NK-92 (cell line): ENCODE measurements around the gene RTP2.

Source experiments
- DNase-seq: peaks from one replicate; lab custom pipeline; 2025; ENCODE audit not compliant: unreplicated experiment; lab: John Stamatoyannopoulos, UW

The RTP2 gene

GRCh38 chr3:187677604-187678003 lies 24.8 kb downstream of the RTP2 start:
- DNase-seq: no peak

GRCh38 chr3:187673012-187673411 lies 29.3 kb downstream of the RTP2 start:
- no peak for DNase-seq

- DNase-seq: no peak
Measured at GRCh38 chr3:187669675-187670504, 32.5 kb downstream of the RTP2 start, which contains the start of gene SST. Gene SST, minus strand, starts transcription at chr3:187670394. Its CDS starts 103 bp downstream, at chr3:187670291.

- no peak for DNase-seq
Measured at GRCh38 chr3:187667526-187667925, 34.8 kb downstream of the RTP2 start.

GRCh38 chr3:187665764-187666402 lies 36.5 kb downstream of the RTP2 start:
- no peak for DNase-seq

GRCh38 chr3:187665010-187665409 lies 37.3 kb downstream of the RTP2 start:
- DNase-seq: no peak

GRCh38 chr3:187662848-187663409 lies 39.4 kb downstream of the RTP2 start:
- no peak for DNase-seq

DNA sequence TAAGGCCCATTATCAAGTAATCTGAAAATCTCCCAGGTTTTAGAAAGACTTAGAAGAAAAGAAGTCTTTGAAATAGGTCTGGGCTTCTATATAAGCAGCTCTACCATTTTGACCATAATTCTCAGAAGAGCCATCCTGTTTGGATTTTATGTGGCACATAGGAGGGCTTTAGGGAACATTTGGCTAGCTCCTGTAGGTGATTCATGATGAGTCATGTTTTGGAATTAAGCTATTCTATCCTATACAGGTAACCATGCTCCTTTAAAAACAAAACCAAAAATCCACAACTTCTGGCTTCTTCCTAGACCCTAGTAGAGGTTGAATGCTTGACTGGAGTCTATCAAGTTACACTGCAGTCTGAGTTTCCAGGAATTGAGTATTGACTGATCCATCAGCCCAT lies 41.1 kb downstream of the RTP2 start:
- DNase-seq: no peak

- no peak for DNase-seq
Measured at GRCh38 chr3:187651282-187651681, 51.1 kb downstream of the RTP2 start.
